BE2C (cell line): ENCODE data around the gene FFAR2.

Experiments
- DNase-seq: peaks from one replicate; pipeline ENCODE4 v3.0.0-alpha.2; 2020
- H3K27me3 ChIP-seq: fragments of 250-450 bp; sonication (Bioruptor Pico); 2 replicates; pipeline ENCODE4 v1.5.1; 2020; ENCODE audit warnings: mild to moderate bottlenecking
- H3K36me3 ChIP-seq: fragments of 250-450 bp; sonication (Bioruptor Pico); 2 replicates; pipeline ENCODE4 v1.5.1; 2020; ENCODE audit warnings: mild to moderate bottlenecking
- H3K4me1 ChIP-seq: fragments of 250-450 bp; sonication (Bioruptor Pico); 2 replicates; pipeline ENCODE4 v1.5.1; 2020
- H3K4me3 ChIP-seq: 2 replicates; pipeline ENCODE4 v1.5.1; 2011; ENCODE audit warnings: low read depth, low read length
- H3K9me3 ChIP-seq: fragments of 250-450 bp; sonication (Bioruptor Pico); 2 replicates; pipeline ENCODE4 v1.5.1; 2020
- TF ChIP-seq, protein P1 (sequence below): IDR thresholded peaks from 2 replicates; pipeline ENCODE4 v1.5.1; 2012; ENCODE audit warnings: mild to moderate bottlenecking, low read depth, low read length

The FFAR2 gene

DNA sequence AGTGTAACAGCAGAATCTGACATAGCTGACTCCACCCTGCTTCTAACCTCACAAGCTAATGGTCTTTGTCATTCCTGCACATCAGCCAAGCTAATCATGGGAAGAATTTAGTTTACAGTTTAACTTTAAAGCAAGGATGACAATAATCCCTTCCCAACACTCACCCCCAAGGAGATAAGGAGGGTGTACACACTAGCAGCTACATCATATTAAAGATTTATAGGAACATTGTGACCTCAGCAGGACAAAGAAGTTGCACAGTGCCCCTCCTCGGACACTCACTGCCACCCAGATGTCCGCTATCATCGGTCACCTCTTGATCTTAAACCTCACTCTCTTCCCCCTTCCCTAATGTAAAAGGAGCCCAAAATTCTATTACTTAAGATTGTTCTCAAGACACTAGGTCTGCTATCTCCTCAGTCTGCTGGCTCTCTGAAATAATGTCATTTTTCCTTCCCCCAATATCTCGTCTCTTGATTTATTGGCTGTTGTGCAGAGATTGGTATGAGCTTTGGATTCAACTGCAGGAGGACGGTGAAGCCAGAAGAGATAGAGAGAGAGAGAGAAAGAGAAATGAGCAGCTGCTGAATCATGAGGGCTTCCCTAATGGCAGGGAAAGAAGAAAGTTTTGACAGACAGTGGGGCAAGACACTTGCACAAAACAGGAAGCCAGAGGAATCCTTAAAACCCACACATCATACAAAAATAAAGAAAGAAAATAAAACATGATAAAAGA lies 17.5 kb upstream of the FFAR2 start:
- Histone ChIP-seq H3K27me3 (no peaks in the 10 kb centered on the region), H3K4me1 (peaks cover 9% of the 10 kb centered on the region), H3K36me3 (no peaks in the 10 kb centered on the region), H3K4me3 (no peak overlapping the region), H3K9me3 (no peaks in the 10 kb centered on the region)
- DNase-seq = no peak
- TF ChIP-seq, protein P1, sequence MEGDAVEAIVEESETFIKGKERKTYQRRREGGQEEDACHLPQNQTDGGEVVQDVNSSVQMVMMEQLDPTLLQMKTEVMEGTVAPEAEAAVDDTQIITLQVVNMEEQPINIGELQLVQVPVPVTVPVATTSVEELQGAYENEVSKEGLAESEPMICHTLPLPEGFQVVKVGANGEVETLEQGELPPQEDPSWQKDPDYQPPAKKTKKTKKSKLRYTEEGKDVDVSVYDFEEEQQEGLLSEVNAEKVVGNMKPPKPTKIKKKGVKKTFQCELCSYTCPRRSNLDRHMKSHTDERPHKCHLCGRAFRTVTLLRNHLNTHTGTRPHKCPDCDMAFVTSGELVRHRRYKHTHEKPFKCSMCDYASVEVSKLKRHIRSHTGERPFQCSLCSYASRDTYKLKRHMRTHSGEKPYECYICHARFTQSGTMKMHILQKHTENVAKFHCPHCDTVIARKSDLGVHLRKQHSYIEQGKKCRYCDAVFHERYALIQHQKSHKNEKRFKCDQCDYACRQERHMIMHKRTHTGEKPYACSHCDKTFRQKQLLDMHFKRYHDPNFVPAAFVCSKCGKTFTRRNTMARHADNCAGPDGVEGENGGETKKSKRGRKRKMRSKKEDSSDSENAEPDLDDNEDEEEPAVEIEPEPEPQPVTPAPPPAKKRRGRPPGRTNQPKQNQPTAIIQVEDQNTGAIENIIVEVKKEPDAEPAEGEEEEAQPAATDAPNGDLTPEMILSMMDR = no peak

DNA sequence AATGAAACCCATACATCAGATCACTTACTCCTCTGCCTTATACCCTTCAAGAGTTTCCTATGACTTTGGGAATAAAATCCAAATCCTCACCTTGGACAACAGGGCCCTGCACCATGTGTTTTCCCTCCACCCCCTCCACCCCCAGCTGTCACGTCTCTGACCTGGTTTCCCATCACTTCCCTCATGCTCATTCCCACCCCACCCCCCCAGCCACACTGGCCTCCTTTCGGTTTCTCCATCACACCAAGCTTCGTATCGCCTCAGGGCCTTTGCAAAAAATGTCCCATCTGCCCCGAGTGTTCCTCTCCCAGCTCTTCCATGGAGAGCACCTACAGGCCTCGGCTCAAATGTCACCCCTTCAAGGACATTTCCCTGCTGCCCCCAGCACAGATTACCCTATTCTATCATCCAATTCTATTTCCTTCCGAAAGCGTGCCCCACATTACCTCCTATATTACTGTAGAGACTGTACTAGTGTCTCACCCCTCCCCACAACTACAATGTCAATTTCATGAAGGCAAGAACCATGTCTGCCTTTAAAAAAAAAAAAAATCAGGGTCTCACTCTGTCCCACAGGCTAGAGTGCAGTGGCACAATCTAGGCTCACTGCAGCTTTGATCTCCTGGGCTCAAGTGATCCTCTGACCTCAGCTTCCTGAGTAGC lies 16.8 kb upstream of the FFAR2 start:
- DNase-seq = no peak
- Histone ChIP-seq H3K4me3 (no peak overlapping the region), H3K4me1 (peaks cover 12% of the 10 kb centered on the region), H3K27me3 (no peaks in the 10 kb centered on the region), H3K36me3 (no peaks in the 10 kb centered on the region), H3K9me3 (no peaks in the 10 kb centered on the region)
- TF ChIP-seq, protein P1 = no peak

DNA sequence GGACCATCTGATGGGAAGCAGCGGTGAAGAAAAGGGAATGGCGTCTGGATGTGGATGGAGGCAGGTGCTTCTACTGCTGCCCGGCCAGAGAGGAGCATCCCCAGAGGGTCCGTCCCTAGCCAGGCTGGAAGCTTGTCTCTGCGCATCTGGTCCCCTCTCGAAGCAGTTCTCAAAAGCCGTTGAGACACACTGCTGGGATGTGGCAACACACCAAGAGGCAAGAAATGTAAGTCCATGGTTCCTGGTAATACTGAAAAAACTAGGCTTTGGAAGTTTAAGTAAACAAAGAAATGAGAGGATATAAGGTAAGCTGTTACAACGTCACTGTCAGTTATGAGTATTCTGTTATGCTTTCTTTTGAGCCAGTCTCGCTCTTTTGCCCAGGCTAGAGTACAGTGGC lies 15.1 kb upstream of the FFAR2 start:
- Histone ChIP-seq H3K36me3 (no peaks in the 10 kb centered on the region), H3K27me3 (no peaks in the 10 kb centered on the region), H3K4me3 (no peak overlapping the region), H3K9me3 (no peaks in the 10 kb centered on the region), H3K4me1 (peaks cover 21% of the 10 kb centered on the region)
- no peak for DNase-seq
- TF ChIP-seq, protein P1 = no peak

DNA sequence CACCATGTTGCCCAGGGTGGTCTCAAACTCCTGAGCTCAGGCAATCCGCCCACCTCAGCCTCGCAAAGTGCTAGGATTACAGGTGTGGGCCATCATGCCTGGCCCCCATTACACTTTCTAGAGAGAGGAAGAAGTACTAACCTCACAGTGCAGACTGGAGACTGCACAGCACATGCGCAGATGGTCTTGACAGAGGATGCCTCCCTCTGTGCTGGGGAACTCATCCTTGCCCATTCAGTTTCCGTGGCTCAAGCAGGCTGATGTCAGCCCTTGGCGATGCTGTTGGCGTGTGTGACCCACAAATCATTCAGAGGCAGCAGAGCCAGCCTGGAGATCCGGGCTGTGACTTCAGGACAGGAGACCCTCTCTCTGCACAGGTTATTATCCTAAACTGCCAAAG lies 14.6 kb upstream of the FFAR2 start:
- DNase-seq = no peak

DNA sequence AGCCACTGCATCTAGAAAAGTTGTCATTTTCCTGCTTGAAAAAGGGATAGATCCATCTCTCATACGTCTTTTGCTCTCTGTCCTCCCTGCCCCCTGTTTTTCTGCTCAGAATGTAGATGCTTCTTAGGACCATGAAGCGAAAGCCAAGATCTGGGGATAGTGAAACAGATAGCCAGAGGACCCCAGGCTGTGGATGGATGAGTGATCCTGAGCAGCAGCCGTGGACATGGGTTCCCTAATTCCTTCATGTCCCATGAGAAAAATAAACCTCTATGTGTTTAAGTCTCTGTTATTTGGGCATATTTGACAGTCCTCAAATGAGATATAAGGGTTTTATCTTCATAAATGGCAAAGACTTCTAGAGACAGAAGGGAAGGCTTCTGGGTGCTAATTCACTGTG lies 12.2 kb upstream of the FFAR2 start:
- no peaks in the 10 kb centered on the region for H3K9me3 ChIP-seq
- peak overlapping the region; percentile 39; the same call in 1 of the 2 replicates for H3K4me3 ChIP-seq
- no peaks in the 10 kb centered on the region for H3K36me3 ChIP-seq
- DNase-seq = no peak
- TF ChIP-seq, protein P1 = no peak
- H3K4me1 ChIP-seq = peaks cover 21% of the 10 kb centered on the region
- H3K27me3 ChIP-seq = no peaks in the 10 kb centered on the region

More for the DNA sequence above, 14.6 kb upstream of the FFAR2 start:
- H3K27me3 ChIP-seq = no peaks in the 10 kb centered on the region
- peaks cover 21% of the 10 kb centered on the region for H3K4me1 ChIP-seq
- TF ChIP-seq, protein P1 = no peak
- no peaks in the 10 kb centered on the region for H3K9me3 ChIP-seq
- H3K4me3 ChIP-seq = no peak overlapping the region
- no peaks in the 10 kb centered on the region for H3K36me3 ChIP-seq
